ENCODE measurements around the gene ADGRB3.

ADGRB3 gene

GRCh38 chr6:69238067-69238466, 603.0 kb downstream of the ADGRB3 start:
- TF ChIP-seq RAD21 (IDR thresholded peaks at IDR 0.05; ENCODE audit: low read depth) (no peak), FOXM1 (IDR thresholded peaks at IDR 0.05; ENCODE audit: borderline replicate concordance, low read depth) (no peak), MAX (IDR thresholded peaks at IDR 0.05) (no peak), CREB1 (IDR thresholded peaks at IDR 0.05; ENCODE audit: low read depth) (no peak), EGR1 (IDR thresholded peaks at IDR 0.05) (no peak), TCF12 (IDR thresholded peaks at IDR 0.05; ENCODE audit: low read depth) (no peak), TAF1 (IDR thresholded peaks at IDR 0.05; ENCODE audit: low read depth) (no peak), YY1 (IDR thresholded peaks at IDR 0.05; ENCODE audit: low read depth) (no peak), ZBTB7A (IDR thresholded peaks at IDR 0.05; ENCODE audit: low read depth) (no peak)

- TF ChIP-seq, protein P1, sequence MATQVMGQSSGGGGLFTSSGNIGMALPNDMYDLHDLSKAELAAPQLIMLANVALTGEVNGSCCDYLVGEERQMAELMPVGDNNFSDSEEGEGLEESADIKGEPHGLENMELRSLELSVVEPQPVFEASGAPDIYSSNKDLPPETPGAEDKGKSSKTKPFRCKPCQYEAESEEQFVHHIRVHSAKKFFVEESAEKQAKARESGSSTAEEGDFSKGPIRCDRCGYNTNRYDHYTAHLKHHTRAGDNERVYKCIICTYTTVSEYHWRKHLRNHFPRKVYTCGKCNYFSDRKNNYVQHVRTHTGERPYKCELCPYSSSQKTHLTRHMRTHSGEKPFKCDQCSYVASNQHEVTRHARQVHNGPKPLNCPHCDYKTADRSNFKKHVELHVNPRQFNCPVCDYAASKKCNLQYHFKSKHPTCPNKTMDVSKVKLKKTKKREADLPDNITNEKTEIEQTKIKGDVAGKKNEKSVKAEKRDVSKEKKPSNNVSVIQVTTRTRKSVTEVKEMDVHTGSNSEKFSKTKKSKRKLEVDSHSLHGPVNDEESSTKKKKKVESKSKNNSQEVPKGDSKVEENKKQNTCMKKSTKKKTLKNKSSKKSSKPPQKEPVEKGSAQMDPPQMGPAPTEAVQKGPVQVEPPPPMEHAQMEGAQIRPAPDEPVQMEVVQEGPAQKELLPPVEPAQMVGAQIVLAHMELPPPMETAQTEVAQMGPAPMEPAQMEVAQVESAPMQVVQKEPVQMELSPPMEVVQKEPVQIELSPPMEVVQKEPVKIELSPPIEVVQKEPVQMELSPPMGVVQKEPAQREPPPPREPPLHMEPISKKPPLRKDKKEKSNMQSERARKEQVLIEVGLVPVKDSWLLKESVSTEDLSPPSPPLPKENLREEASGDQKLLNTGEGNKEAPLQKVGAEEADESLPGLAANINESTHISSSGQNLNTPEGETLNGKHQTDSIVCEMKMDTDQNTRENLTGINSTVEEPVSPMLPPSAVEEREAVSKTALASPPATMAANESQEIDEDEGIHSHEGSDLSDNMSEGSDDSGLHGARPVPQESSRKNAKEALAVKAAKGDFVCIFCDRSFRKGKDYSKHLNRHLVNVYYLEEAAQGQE (IDR thresholded peaks at IDR 0.05; ENCODE audit: low read depth), result no peak
- peak; percentile 57; the same call in 1 of the 2 replicates for TF ChIP-seq CEBPB (IDR thresholded peaks at IDR 0.05)
Measured at GRCh38 chr6:69246983-69247382, 611.9 kb downstream of the ADGRB3 start.

DNA sequence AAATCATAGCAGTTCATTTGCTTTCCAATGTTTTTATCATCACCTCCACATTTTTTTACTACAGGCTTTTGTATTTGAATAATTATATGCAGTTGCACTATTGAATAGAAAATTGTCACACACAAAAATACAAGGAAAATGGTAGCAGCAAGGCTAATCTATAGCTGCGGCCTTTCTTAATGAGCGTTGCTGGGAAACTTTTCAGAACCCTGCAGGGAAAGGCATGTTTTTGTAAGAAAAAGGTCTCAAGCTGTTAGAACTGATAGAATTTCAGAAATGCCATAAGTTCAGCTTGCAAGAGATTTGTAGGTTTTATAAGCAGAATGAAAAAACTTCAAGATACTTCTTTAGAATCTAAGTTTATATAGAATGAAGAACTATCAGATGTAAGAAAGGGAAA, 625.9 kb downstream of the ADGRB3 start:
- TF ChIP-seq RAD21 (IDR thresholded peaks at IDR 0.05; ENCODE audit: low read depth) (no peak), EGR1 (IDR thresholded peaks at IDR 0.05) (no peak), TEAD4 (IDR thresholded peaks at IDR 0.05) (no peak), FOXM1 (IDR thresholded peaks at IDR 0.05; ENCODE audit: borderline replicate concordance, low read depth) (no peak), TCF12 (IDR thresholded peaks at IDR 0.05; ENCODE audit: low read depth) (no peak), ZBTB7A (IDR thresholded peaks at IDR 0.05; ENCODE audit: low read depth) (no peak), CEBPB (IDR thresholded peaks at IDR 0.05) (no peak), CREB1 (IDR thresholded peaks at IDR 0.05; ENCODE audit: low read depth) (no peak), EP300 (IDR thresholded peaks at IDR 0.05; ENCODE audit: borderline replicate concordance) (no peak), MAX (IDR thresholded peaks at IDR 0.05) (no peak), NFIC (IDR thresholded peaks at IDR 0.05) (no peak)
- TF ChIP-seq, protein P2, sequence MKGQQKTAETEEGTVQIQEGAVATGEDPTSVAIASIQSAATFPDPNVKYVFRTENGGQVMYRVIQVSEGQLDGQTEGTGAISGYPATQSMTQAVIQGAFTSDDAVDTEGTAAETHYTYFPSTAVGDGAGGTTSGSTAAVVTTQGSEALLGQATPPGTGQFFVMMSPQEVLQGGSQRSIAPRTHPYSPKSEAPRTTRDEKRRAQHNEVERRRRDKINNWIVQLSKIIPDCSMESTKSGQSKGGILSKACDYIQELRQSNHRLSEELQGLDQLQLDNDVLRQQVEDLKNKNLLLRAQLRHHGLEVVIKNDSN (IDR thresholded peaks at IDR 0.05), result no peak
- TF ChIP-seq, protein P1 (IDR thresholded peaks at IDR 0.05; ENCODE audit: low read depth), result no peak

GRCh38 chr6:69263297-69263696, 628.2 kb downstream of the ADGRB3 start:
- TF ChIP-seq CREB1 (IDR thresholded peaks at IDR 0.05; ENCODE audit: low read depth) (no peak), TCF12 (IDR thresholded peaks at IDR 0.05; ENCODE audit: low read depth) (no peak), FOXM1 (IDR thresholded peaks at IDR 0.05; ENCODE audit: borderline replicate concordance, low read depth) (no peak), EP300 (IDR thresholded peaks at IDR 0.05; ENCODE audit: borderline replicate concordance) (no peak), YY1 (IDR thresholded peaks at IDR 0.05; ENCODE audit: low read depth) (no peak), CEBPB (IDR thresholded peaks at IDR 0.05) (no peak), EGR1 (IDR thresholded peaks at IDR 0.05) (no peak), MAX (IDR thresholded peaks at IDR 0.05) (no peak)
- TF ChIP-seq, protein P1 (IDR thresholded peaks at IDR 0.05; ENCODE audit: low read depth), result no peak
- TF ChIP-seq, protein P2 (IDR thresholded peaks at IDR 0.05), result no peak

- TF ChIP-seq TCF12 (IDR thresholded peaks at IDR 0.05; ENCODE audit: low read depth) (no peak), CEBPB (IDR thresholded peaks at IDR 0.05) (no peak), YY1 (IDR thresholded peaks at IDR 0.05; ENCODE audit: low read depth) (no peak), ZBTB7A (IDR thresholded peaks at IDR 0.05; ENCODE audit: low read depth) (no peak), MAX (IDR thresholded peaks at IDR 0.05) (no peak), EGR1 (IDR thresholded peaks at IDR 0.05) (no peak), FOXM1 (IDR thresholded peaks at IDR 0.05; ENCODE audit: borderline replicate concordance, low read depth) (no peak), EP300 (IDR thresholded peaks at IDR 0.05; ENCODE audit: borderline replicate concordance) (no peak), TAF1 (IDR thresholded peaks at IDR 0.05; ENCODE audit: low read depth) (no peak), NFIC (IDR thresholded peaks at IDR 0.05) (no peak), RAD21 (IDR thresholded peaks at IDR 0.05; ENCODE audit: low read depth) (no peak), CREB1 (IDR thresholded peaks at IDR 0.05; ENCODE audit: low read depth) (no peak), TEAD4 (IDR thresholded peaks at IDR 0.05) (no peak)
- TF ChIP-seq, protein P2 (IDR thresholded peaks at IDR 0.05), result no peak
- TF ChIP-seq, protein P1 (IDR thresholded peaks at IDR 0.05; ENCODE audit: low read depth), result no peak
Measured at GRCh38 chr6:69265090-69265489, 630.0 kb downstream of the ADGRB3 start.

Measured in Ishikawa (cell line).